ENCODE data around the gene LHFPL6. TPM values are rescaled to one million over a fixed set of nuclear protein-coding genes. Genes with fewer than 3 reads are reported as not detected.

The LHFPL6 gene
- polyA plus RNA-seq, 3 donors: 34.0 to 40.1 (median 37.1) TPM

GRCh38 chr13:39451301-39451700 is 151.7 kb downstream of the LHFPL6 start:
- DNase-seq (ENCODE audit: extremely low read depth in 1 of 11, low read depth in 9 of 11, low spot score in 4 of 11): peak in 3 of 11 donors; percentile 9 to 23 (median 13)

GRCh38 chr13:39450176-39450575 is 152.8 kb downstream of the LHFPL6 start:
- DNase-seq (ENCODE audit: extremely low read depth in 1 of 11, low read depth in 9 of 11, low spot score in 4 of 11): no peak

GRCh38 chr13:39448834-39449233 is 154.2 kb downstream of the LHFPL6 start:
- DNase-seq (ENCODE audit: extremely low read depth in 1 of 11, low read depth in 9 of 11, low spot score in 4 of 11): no peak

- no peak for DNase-seq (ENCODE audit: extremely low read depth in 1 of 11, low read depth in 9 of 11, low spot score in 4 of 11)
Measured at GRCh38 chr13:39446865-39447264, 156.1 kb downstream of the LHFPL6 start.

GRCh38 chr13:39444866-39445265 is 158.1 kb downstream of the LHFPL6 start:
- DNase-seq (ENCODE audit: extremely low read depth in 1 of 11, low read depth in 9 of 11, low spot score in 4 of 11): no peak

GRCh38 chr13:39433651-39434050 is 169.3 kb downstream of the LHFPL6 start:
- no peak for DNase-seq (ENCODE audit: extremely low read depth in 1 of 11, low read depth in 9 of 11, low spot score in 4 of 11)

- DNase-seq (ENCODE audit: extremely low read depth in 1 of 11, low read depth in 9 of 11, low spot score in 4 of 11): no peak
Measured at GRCh38 chr13:39432196-39432595, 170.8 kb downstream of the LHFPL6 start.

- DNase-seq (ENCODE audit: extremely low read depth in 1 of 11, low read depth in 9 of 11, low spot score in 4 of 11): no peak
Measured at GRCh38 chr13:39422845-39423565, 180.0 kb downstream of the LHFPL6 start.

GRCh38 chr13:39419876-39420275 is 183.1 kb downstream of the LHFPL6 start:
- DNase-seq (ENCODE audit: extremely low read depth in 1 of 11, low read depth in 9 of 11, low spot score in 4 of 11): no peak

GRCh38 chr13:39419068-39419467 is 183.9 kb downstream of the LHFPL6 start:
- DNase-seq (ENCODE audit: extremely low read depth in 1 of 11, low read depth in 9 of 11, low spot score in 4 of 11): no peak

GRCh38 chr13:39418424-39418823 is 184.6 kb downstream of the LHFPL6 start:
- DNase-seq (ENCODE audit: extremely low read depth in 1 of 11, low read depth in 9 of 11, low spot score in 4 of 11): no peak

- DNase-seq (ENCODE audit: extremely low read depth in 1 of 11, low read depth in 9 of 11, low spot score in 4 of 11): no peak
Measured at GRCh38 chr13:39417643-39418042, 185.3 kb downstream of the LHFPL6 start.

GRCh38 chr13:39417131-39417530 is 185.9 kb downstream of the LHFPL6 start:
- no peak for DNase-seq (ENCODE audit: extremely low read depth in 1 of 11, low read depth in 9 of 11, low spot score in 4 of 11)

- peak in 6 of 11 donors; percentile 23 to 49 (median 42) for DNase-seq (ENCODE audit: extremely low read depth in 1 of 11, low read depth in 9 of 11, low spot score in 4 of 11)
Measured at GRCh38 chr13:39415008-39415802, 187.8 kb downstream of the LHFPL6 start.

GRCh38 chr13:39414339-39414738 is 188.7 kb downstream of the LHFPL6 start:
- DNase-seq (ENCODE audit: extremely low read depth in 1 of 11, low read depth in 9 of 11, low spot score in 4 of 11): no peak

- no peak for DNase-seq (ENCODE audit: extremely low read depth in 1 of 11, low read depth in 9 of 11, low spot score in 4 of 11)
Measured at GRCh38 chr13:39411511-39411910, 191.5 kb downstream of the LHFPL6 start.

GRCh38 chr13:39410964-39411363 is 192.0 kb downstream of the LHFPL6 start:
- no peak for DNase-seq (ENCODE audit: extremely low read depth in 1 of 11, low read depth in 9 of 11, low spot score in 4 of 11)

- no peak for DNase-seq (ENCODE audit: extremely low read depth in 1 of 11, low read depth in 9 of 11, low spot score in 4 of 11)
Measured at GRCh38 chr13:39410096-39410901, 192.7 kb downstream of the LHFPL6 start.

- no peak for DNase-seq (ENCODE audit: extremely low read depth in 1 of 11, low read depth in 9 of 11, low spot score in 4 of 11)
Measured at GRCh38 chr13:39408512-39408911, 194.5 kb downstream of the LHFPL6 start.

- no peak for DNase-seq (ENCODE audit: extremely low read depth in 1 of 11, low read depth in 9 of 11, low spot score in 4 of 11)
Measured at GRCh38 chr13:39407786-39408185, 195.2 kb downstream of the LHFPL6 start.
